Measurements from ENCODE around the gene ANXA2R.
A peak's percentile ranks its signal among the peaks of the same experiment; 100 is the strongest.
"Not testable (repeated sequence)": the region's sequence is repeated elsewhere in the genome, so short reads cannot be mapped to it uniquely, and the experiment has no call there.

ANXA2R gene

GRCh38 chr5:43060020-43060419 is 19.9 kb upstream of the ANXA2R start:
- DNase-seq (ENCODE audit: low read depth), result not testable (repeated sequence)

- DNase-seq (ENCODE audit: low read depth), result not testable (repeated sequence)
These were observed 15.0 kb upstream of the ANXA2R start for GRCh38 chr5:43055098-43055497.

- no peak for DNase-seq (ENCODE audit: low read depth)
These were observed 11.6 kb upstream of the ANXA2R start for GRCh38 chr5:43051684-43052083.

DNA sequence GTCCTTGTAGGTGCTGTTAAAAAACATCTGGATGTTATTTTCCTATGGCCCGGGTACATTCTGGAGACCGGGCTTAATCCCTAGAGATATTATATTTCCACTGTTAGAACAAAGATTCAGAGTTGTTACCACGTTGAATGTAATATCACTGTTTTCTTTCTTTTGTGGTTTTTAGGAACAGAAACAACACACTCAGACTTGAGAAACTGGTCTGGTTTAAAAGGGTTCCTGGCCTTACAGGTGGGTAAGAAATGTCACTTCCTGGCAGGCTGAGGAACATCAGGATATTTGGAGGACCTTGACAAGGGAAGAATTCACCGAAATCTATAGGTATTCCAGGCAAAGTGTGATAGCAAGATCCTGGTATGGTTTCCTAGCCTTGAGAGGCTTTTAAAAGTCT is 10.3 kb upstream of the ANXA2R start:
- DNase-seq (ENCODE audit: low read depth), result no peak

GRCh38 chr5:43049236-43049635 is 9.1 kb upstream of the ANXA2R start:
- DNase-seq (ENCODE audit: low read depth), result no peak

- DNase-seq (ENCODE audit: low read depth), result no peak
These were observed 6.4 kb upstream of the ANXA2R start for GRCh38 chr5:43046474-43046873.

DNA sequence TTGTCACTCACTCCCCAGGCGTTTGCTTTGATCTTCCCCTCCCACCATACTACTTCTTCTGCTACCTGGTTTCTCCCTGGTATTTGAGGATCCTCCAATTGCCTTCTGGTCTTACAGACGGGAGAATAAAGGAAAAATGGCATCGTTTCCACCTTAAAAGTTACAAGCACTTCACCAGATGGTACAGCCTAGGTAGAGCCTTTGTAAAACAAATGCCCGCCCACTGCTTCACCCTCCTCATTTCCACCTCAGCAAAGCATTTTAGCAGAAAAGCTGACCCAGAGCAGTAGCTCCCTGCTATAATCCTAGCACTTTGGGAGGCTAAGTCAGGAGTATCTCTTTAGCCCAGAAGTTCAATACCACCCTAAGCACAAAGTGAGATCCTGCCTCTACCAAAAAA is 5.1 kb upstream of the ANXA2R start:
- DNase-seq (ENCODE audit: low read depth), result no peak

- DNase-seq (ENCODE audit: low read depth), result no peak
These were observed 4.2 kb upstream of the ANXA2R start for GRCh38 chr5:43044181-43044914.

- DNase-seq (ENCODE audit: low read depth), result no peak
These were observed 3.3 kb upstream of the ANXA2R start for GRCh38 chr5:43043400-43043756.

- peak; percentile 68 for DNase-seq (ENCODE audit: low read depth)
These were observed 2.7 kb upstream of the ANXA2R start for GRCh38 chr5:43042626-43043399.

GRCh38 chr5:43042176-43042625 is 2.1 kb upstream of the ANXA2R start:
- DNase-seq (ENCODE audit: low read depth), result peak; percentile 48

DNA sequence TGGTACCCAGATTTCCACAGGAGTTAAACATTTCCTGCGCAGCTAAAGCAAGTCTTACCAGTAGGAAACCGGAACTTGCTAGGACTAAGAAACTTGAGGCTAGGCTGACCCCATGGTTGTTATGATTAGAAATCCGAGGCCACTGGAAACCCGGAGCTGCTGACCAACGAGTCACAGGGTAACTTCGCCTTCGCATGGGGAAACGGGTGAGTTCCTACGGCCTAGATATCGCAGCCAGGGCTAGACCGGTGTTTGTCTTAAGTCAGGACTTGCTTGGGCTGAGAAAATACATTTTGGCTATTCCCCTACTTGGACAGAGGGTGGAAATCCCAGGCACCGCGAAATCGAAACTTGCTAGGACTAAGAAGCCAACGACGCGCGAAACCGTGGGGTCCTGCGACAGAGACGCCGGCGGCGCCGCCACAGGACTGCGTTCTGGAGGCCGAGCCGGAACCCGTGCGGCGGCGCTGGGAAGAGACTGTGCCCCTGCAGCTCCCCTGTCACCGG is 1.6 kb upstream of the ANXA2R start:
- no peak for DNase-seq (ENCODE audit: low read depth)

DNA sequence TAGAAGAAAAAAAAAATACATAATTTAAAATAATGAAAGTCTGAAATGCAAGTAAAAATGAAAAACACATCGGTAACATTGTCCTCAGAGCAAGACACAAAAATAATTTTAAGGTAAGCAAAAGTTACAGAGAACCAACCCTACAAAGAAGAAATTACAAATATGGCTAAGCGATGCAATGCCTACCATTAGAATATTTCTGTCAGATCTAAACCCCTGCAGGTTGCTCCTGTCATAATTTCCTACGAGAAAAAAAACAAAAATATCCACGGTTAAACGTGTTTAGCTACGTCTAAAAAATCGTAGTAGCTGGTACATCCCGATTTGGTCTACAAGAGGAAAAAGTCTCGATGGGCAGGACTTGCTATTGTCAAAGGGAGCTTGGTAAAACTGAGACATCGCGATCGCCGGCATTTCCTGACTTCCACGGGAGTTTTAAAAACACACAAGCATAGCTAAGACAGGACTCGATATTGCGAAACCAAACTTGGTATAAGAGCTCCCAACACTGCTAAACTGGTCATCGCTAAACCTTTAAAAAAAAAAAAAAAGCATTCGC is 1.1 kb upstream of the ANXA2R start:
- DNase-seq (ENCODE audit: low read depth), result no peak

GRCh38 chr5:43039471-43040286 is 440 bp downstream of the ANXA2R start:
- peak; percentile 38 for DNase-seq (ENCODE audit: low read depth)

DNA sequence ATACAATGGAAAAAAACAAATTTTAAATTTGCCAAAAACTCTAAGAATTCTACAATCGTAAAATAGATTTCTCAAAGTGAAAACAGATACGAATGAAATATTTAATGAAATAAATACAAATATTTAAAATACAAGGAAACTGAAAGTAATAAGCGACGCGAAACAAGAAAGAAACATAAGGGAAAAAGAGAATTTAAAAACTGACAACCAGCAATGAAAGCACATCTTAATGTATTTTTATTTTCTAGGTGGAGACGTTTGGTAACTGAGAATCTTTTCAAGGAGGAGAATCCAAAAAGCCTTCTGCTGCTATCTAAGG is 1.0 kb downstream of the ANXA2R start:
- no peak for DNase-seq (ENCODE audit: low read depth)

DNA sequence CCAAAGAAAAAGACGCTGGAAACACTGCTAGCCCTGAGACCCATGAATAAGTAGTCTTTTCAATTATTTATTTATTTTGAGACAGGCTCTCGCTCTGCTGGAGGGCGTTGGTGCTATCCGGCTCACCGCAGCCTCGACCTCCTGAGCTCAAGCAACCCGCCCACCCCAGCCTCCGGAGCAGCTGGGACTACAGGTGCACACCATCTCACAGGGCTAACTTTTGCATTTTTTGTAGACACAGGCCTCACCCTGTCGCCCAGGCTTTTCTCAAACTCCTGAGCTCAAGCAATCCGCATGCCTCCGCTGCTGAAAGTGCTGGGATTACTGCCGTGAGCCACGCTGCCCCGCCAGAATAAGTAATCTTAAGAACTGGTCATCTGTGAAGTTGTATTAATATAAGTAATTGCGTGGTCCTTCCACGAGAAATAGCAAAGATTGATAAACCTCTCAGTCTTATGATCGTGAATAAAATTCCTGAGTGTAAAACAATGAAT is 1.6 kb downstream of the ANXA2R start:
- no peak for DNase-seq (ENCODE audit: low read depth)

DNA sequence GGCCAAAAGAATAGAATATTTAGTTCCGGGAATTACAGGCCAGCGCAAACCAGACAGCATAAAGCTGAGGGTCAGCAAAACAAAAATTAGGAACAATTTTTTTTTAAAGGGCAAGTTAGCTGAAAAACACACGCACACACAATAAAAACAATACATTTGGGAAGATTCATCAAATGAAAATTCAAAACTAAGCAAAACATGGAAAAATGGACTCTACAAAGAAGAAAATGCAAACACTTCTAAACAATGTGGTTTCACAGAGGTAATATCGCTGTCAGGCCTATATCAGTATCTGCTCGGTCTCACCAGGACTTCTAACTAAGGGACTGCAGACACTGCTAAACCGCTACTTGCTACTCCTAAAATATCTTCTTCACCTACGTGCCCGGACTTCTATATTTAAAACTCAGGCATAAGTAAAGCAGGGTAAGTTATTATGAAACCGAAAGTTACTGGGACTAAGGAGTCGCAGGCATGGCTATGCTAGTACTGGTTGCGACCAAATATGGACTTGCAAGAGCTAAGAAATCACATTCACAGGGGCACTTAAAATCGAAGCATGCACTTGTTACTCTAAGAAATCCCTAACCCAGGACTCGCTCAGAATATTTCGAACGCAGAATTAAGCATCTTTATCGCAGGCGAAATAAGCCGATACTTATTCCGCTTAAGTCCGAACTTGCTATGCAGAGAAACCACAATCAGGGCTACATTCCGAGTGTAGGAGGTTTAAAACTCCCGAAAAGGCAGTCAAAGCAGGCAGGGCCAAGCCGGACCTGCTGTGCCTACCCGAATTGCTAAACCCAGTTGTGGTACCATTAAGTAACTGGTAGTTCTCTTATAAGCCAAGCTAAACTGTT is 2.3 kb downstream of the ANXA2R start:
- DNase-seq (ENCODE audit: low read depth), result no peak

DNA sequence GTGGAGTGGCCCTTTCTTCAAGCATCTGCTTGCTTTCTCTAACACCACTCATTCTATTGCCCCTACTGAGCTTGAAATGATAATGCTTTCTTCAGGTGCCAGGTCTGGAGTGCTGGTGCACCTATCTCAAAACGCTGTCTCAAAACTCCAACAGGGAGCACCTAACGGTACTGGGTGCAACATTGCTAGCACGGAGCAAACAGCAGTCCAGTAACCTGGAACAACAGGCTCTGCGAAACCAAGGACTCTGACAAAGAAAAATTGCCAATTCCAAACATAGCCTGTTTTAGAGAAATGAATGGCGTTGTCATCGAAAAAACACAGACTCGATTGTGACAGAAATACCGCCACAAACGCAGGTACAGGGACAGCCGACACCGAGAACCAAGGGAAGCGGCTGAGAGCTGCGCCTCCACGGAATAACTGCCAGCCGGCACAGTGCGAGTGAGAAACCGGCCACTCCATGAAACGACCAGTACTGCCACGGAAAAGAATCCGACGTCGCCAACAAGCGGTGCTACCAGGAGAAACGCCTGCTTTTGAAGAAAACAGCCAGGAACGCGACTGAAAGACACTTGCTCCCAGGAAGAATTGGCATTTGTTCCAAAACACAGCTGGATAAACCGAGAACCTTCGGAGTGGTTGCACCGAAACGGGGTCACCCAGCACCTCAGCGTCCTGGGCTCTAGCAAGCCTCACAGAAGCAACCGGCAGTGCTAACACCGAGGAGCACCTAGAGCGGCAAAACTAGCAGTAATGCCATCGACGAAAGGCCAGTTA is 3.1 kb downstream of the ANXA2R start:
- no peak for DNase-seq (ENCODE audit: low read depth)

GRCh38 chr5:43036409-43036808 is 3.7 kb downstream of the ANXA2R start:
- no peak for DNase-seq (ENCODE audit: low read depth)

DNA sequence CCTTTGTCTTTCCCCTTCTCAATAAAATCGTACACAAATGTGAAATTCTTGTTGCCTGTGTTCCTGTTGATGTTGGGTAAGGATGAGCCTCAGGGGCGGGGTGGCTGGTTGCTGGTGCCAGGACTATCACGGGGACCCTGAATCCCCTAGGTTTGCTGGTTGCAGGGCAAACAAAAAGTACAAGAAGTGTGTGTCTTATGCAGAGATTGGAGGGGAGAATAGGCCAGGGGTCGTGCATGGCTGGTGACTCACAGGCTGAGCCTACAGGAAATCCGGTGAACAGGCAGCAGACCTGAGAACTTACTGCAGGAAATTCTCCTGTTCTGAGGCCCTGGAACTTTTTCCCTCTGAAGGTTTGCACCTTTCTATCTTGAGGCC is 5.5 kb downstream of the ANXA2R start:
- no peak for DNase-seq (ENCODE audit: low read depth)
